Esophagus muscularis mucosa (tissue), 4 donors: ENCODE data around the gene PLEKHG1. TPM values are rescaled to one million over a fixed set of nuclear protein-coding genes. Genes with fewer than 3 reads are reported as not detected.
A peak's percentile ranks its signal among the peaks of the same experiment; 100 is the strongest.

Experiments used
- DNase-seq: peaks from one replicate; pipeline ENCODE4 v3.0.0-alpha.2; 2017; ENCODE audit errors: extremely low spot score
- H3K27ac ChIP-seq, 4 donors: fragments of 200-600 bp; sonication (generic); replicated peaks in 1 of 4; 1 replicate in 3 of 4; 2 replicates in 1 of 4; pipeline ENCODE4 v1.5.1; 2016 to 2019; ENCODE audit warnings: mild to moderate bottlenecking in 1 of 4
- H3K27me3 ChIP-seq, 4 donors: fragments of 200-600 bp; sonication (generic); one replicate each; pipeline versions ENCODE4 v1.5.1 to v1.6.0; 2016 to 2019
- H3K36me3 ChIP-seq, 4 donors: fragments of 200-600 bp; sonication (generic); one replicate each; pipeline ENCODE4 v1.5.1; 2016 to 2019
- H3K4me1 ChIP-seq, 4 donors: fragments of 200-600 bp; sonication (generic); one replicate each; pipeline ENCODE4 v1.5.1; 2016 to 2019
- H3K4me3 ChIP-seq, 4 donors: fragments of 200-600 bp; sonication (generic); 1 replicate in 2 of 4; 2 replicates in 2 of 4; pipeline ENCODE4 v1.5.1; 2016 to 2019; ENCODE audit warnings: mild to moderate bottlenecking in 4 of 4, moderate library complexity in 1 of 4
- H3K9me3 ChIP-seq, 4 donors: fragments of 200-600 bp; sonication (generic); 1 replicate in 3 of 4; 2 replicates in 1 of 4; pipeline ENCODE4 v1.5.1; 2016 to 2019
- EP300 ChIP-seq: sonication (generic); formaldehyde crosslinking; IDR thresholded peaks from one replicate; pipeline ENCODE4 v1.6.1; 2017; ENCODE audit warnings: antibody characterized with exemption
- POLR2A ChIP-seq: fragments of 450-650 bp; IDR thresholded peaks from one replicate; pipeline ENCODE4 v1.6.1; 2017; ENCODE audit warnings: antibody characterized with exemption, moderate library complexity, mild to moderate bottlenecking, low read depth
- POLR2AphosphoS5 ChIP-seq, 2 donors: sonication (generic); formaldehyde crosslinking; IDR thresholded peaks; one replicate each; pipeline ENCODE4 v1.6.1; 2017; ENCODE audit warnings: antibody characterized with exemption in 2 of 2
- WGBS: methylation state at CpG from one replicate; pipeline ENCODE4 v1.1.5; 2018; 5-methylcytosine and 5-hydroxymethylcytosine counted together
- intact Hi-C: fragments of 100-400 bp; cut with DNase I; formaldehyde crosslinking; loops from one replicate; pipeline ENCODE4 v1.15.1; 2023
- total RNA-seq, 4 donors: library from RNA; depleted of rRNA; stranded (reverse); fragments of >200 nt; gene quantifications; one replicate each; pipeline versions ENCODE4 v1.1.0 to v1.2.1, GENCODE V29; 2016
- TF ChIP-seq, protein P1 (sequence below), 3 experiments: fragments of 200-600 bp in 2 of 3; fragments of 450-650 bp in 1 of 3; sonication (generic) in 2 of 3; IDR thresholded peaks; one replicate each; pipeline ENCODE4 v1.5.1; 2017 to 2019; ENCODE audit warnings: antibody characterized with exemption in 3 of 3, mild to moderate bottlenecking in 2 of 3, moderate library complexity in 1 of 3

PLEKHG1 gene
- total RNA-seq, 4 donors from 2014 or later: 11.5 to 22.0 (median 13.2) TPM

GRCh38 chr6:150600010-150600300, 270 bp downstream of the PLEKHG1 start:
- no CpG with 5 or more reads among the region's 38 CpGs for WGBS
- Histone ChIP-seq H3K4me3 (peak overlapping the region; percentile 64 to 91 (median 82)), H3K27ac (peak overlapping the region; percentile 74 to 84 (median 78)), H3K36me3 (no peaks in the 10 kb centered on the region), H3K4me1 (peaks cover 0 to 23% (median 20%) of the 10 kb centered on the region in 4 donors), H3K9me3 (no peaks in the 10 kb centered on the region), H3K27me3 (peaks cover 0 to 4% (median 2%) of the 10 kb centered on the region in 4 donors)
- DNase-seq: no peak
- TF ChIP-seq, protein P1, sequence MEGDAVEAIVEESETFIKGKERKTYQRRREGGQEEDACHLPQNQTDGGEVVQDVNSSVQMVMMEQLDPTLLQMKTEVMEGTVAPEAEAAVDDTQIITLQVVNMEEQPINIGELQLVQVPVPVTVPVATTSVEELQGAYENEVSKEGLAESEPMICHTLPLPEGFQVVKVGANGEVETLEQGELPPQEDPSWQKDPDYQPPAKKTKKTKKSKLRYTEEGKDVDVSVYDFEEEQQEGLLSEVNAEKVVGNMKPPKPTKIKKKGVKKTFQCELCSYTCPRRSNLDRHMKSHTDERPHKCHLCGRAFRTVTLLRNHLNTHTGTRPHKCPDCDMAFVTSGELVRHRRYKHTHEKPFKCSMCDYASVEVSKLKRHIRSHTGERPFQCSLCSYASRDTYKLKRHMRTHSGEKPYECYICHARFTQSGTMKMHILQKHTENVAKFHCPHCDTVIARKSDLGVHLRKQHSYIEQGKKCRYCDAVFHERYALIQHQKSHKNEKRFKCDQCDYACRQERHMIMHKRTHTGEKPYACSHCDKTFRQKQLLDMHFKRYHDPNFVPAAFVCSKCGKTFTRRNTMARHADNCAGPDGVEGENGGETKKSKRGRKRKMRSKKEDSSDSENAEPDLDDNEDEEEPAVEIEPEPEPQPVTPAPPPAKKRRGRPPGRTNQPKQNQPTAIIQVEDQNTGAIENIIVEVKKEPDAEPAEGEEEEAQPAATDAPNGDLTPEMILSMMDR (IDR thresholded peaks at IDR 0.05): no peak
- TF ChIP-seq POLR2A (no peak), POLR2AphosphoS5 (IDR thresholded peaks at IDR 0.05) (no peak), EP300 (no peak)
- intact Hi-C loops: no loop called here

GRCh38 chr6:150600301-150601017, 774 bp downstream of the PLEKHG1 start:
- intact Hi-C loops: no loop called here
- DNase-seq: no peak
- Histone ChIP-seq H3K4me3 (peak overlapping the region; percentile 64 to 91 (median 82)), H3K27ac (peak overlapping the region; percentile 74 to 84 (median 78)), H3K27me3 (peaks cover 0 to 4% (median 2%) of the 10 kb centered on the region in 4 donors), H3K9me3 (no peaks in the 10 kb centered on the region), H3K4me1 (peaks cover 0 to 23% (median 20%) of the 10 kb centered on the region in 4 donors), H3K36me3 (no peaks in the 10 kb centered on the region)
- WGBS: 0% methylated on average over 12 of the region's 69 CpGs
- TF ChIP-seq POLR2AphosphoS5 (IDR thresholded peaks at IDR 0.05) (peak; percentile 52 to 63), EP300 (no peak)
- TF ChIP-seq, protein P1 (IDR thresholded peaks at IDR 0.05): peak in 1 of 3 experiments; percentile 55

GRCh38 chr6:150601439-150601838, 1.8 kb downstream of the PLEKHG1 start:
- H3K9me3 ChIP-seq: no peaks in the 10 kb centered on the region
- DNase-seq: no peak
- intact Hi-C loops: no loop called here
- no peaks in the 10 kb centered on the region for H3K36me3 ChIP-seq
- no peak overlapping the region for H3K27ac ChIP-seq
- no peak for TF ChIP-seq POLR2AphosphoS5 (IDR thresholded peaks at IDR 0.05)
- TF ChIP-seq, protein P1 (IDR thresholded peaks at IDR 0.05): no peak
- TF ChIP-seq POLR2A: no peak
- TF ChIP-seq EP300: no peak
- H3K4me1 ChIP-seq: peaks cover 1 to 28% (median 24%) of the 10 kb centered on the region in 4 donors
- H3K4me3 ChIP-seq: peak overlapping the region in 3 of 4 donors; percentile 80 to 91 (median 84)
- 88% methylated on average over 4 of the region's 4 CpGs for WGBS
- H3K27me3 ChIP-seq: peaks cover 0 to 4% (median 2%) of the 10 kb centered on the region in 4 donors

- Histone ChIP-seq H3K4me3 (no peak overlapping the region), H3K27ac (no peak overlapping the region)
- intact Hi-C loops: no loop called here
Observed at GRCh38 chr6:150603176-150603575, 3.5 kb downstream of the PLEKHG1 start.

More at GRCh38 chr6:150603176-150603575, 3.5 kb downstream of the PLEKHG1 start:
- Histone ChIP-seq H3K27me3 (peaks cover 0 to 4% (median 2%) of the 10 kb centered on the region in 4 donors), H3K9me3 (no peaks in the 10 kb centered on the region), H3K36me3 (no peaks in the 10 kb centered on the region), H3K4me1 (peaks cover 11 to 32% (median 31%) of the 10 kb centered on the region in 4 donors)
- 88% methylated on average over 4 of the region's 4 CpGs for WGBS
- TF ChIP-seq, protein P1 (IDR thresholded peaks at IDR 0.05): no peak
- no peak for TF ChIP-seq EP300
- no peak for TF ChIP-seq POLR2A
- no peak for TF ChIP-seq POLR2AphosphoS5 (IDR thresholded peaks at IDR 0.05)
- DNase-seq: no peak
